RWPE1 (cell line): Measurements from ENCODE around the gene RNF103.

Experiments used
- CTCF ChIA-PET: fragments of 350-600 bp; sonication (Branson Sonifier 250); formaldehyde crosslinking; extraction: SDS; loops from one replicate; lab custom pipeline; 2021; lab: Yijun Ruan, JAX
- POLR2A ChIA-PET: fragments of 400-600 bp; formaldehyde crosslinking; extraction: SDS; loops from one replicate; lab custom pipeline; 2020; ENCODE audit warnings: antibody characterized with exemption; ENCODE audit not compliant: low non-redundant PET; lab: Yijun Ruan, JAX
- DNase-seq: peaks from one replicate; pipeline ENCODE4 v3.0.0; 2012; ENCODE audit warnings: low spot score
- H3K27ac ChIP-seq: fragments of 450-650 bp; 2 replicates; pipeline ENCODE4 v1.5.1; 2017
- CTCF ChIP-seq: fragments of 450-650 bp; conservative IDR thresholded peaks from 2 replicates; pipeline ENCODE4 v1.5.1; 2017; ENCODE audit warnings: low read depth, mild to moderate bottlenecking

RNF103 gene

DNA sequence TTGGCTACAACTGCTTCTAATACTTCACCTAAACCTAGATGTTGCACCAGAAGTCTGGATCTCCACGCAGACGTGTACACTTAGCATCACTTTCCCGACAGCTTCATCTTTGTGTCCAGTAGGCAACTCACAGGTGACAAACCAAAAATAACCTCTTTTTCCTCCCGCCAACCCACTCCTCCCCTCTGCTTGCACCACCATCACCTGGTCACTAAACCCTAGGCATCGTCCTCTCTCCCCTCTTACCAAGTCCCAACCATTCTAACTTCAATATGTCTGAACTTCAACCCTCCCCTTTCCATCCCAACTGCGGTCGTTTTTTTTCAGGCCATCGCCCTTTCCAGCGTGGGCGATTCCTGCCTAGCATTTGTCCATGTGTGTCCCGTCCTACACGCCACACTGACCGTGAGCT, 60.0 kb downstream of the RNF103 start:
- ChIA-PET CTCF (no interaction called here), POLR2A (no interaction called here)
- DNase-seq, result no peak
- no peak for TF ChIP-seq CTCF
- peak overlapping the region; percentile 98 for H3K27ac ChIP-seq

- DNase-seq, result peak; percentile 99
- CTCF ChIA-PET, result interaction anchor here (0.6 kb wide), 1 partner anchor 911 kb away, joined by 5 read pairs; no protein-coding TSS in a partner anchor
Observed at GRCh38 chr2:86562922-86563649, 60.6 kb downstream of the RNF103 start, which contains the start of gene CHMP3. Gene CHMP3 (minus strand): TSS chr2:86563443. CDS start chr2:86563348, 95 bp downstream.

DNA sequence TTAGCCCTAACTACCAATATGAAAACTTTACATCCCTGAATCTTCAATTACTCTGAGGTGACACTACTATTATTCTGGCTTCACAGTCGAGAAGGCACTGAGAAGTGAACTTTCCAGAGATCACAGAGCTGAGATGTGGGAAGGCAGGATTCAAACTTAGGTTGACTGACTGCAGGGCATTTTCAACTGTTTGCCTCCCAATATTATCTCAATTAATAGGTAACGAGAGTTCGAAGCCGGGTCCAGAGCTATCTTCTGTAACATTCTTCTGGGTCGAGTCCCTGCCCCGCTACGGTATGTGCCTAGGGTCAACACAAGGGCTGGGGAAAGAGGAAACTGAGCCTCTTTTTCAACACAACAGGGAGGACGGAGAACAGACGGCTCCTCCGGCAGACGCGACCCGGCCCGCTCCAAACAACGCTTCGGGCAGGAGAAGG, 61.2 kb downstream of the RNF103 start:
- no peak for DNase-seq
- H3K27ac ChIP-seq, result peak overlapping the region; percentile 98
- ChIA-PET CTCF (interaction anchor here (0.6 kb wide), 1 partner anchor 910 kb away, joined by 5 read pairs; no protein-coding TSS in a partner anchor), POLR2A (no interaction called here)
- TF ChIP-seq CTCF, result no peak

More at GRCh38 chr2:86562922-86563649, 60.6 kb downstream of the RNF103 start, which contains the start of gene CHMP3:
- POLR2A ChIA-PET, result no interaction called here
- TF ChIP-seq CTCF, result no peak
- H3K27ac ChIP-seq, result peak within 1 kb of the TSS; percentile 98

- DNase-seq, result no peak
- ChIA-PET POLR2A (no interaction called here), CTCF (no interaction called here)
- no peak for TF ChIP-seq CTCF
- no peak overlapping the region for H3K27ac ChIP-seq
Observed at GRCh38 chr2:86557836-86558235, 65.8 kb downstream of the RNF103 start.

DNA sequence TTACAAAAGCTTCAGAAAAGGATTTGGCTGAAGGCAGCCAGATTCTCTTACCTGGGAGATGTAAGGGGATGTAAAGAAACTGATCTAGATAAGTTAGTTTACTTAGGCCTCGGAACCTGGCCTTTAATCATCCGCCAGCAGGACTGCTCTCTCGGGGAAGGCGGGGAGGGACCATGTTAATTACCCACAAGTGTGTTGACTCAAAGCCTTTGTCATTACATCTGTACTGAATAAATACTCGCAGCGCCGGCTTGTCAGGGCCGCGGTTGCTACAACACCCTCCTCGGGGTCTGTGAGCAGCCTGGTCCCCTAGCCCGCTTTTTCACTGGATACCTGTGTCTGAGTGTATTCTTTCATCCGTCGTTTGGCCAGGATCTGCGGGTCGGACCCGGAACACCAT, 67.2 kb downstream of the RNF103 start:
- no peak overlapping the region for H3K27ac ChIP-seq
- CTCF ChIA-PET, result no interaction called here
- TF ChIP-seq CTCF, result no peak
- POLR2A ChIA-PET, result no interaction called here
- no peak for DNase-seq
